ENCODE results near the gene SH3GL1. TPM values are rescaled to one million over a fixed set of nuclear protein-coding genes. Genes with fewer than 3 reads are reported as not detected.

Gene SH3GL1
- total and polyA plus RNA-seq, 2 experiments from 2014 or later, result 73.1 to 89.5 TPM

- no peak for TF ChIP-seq REST (IDR thresholded peaks at IDR 0.05; ENCODE audit: unreplicated experiment)
These were observed 47.6 kb downstream of the SH3GL1 start (continued) for GRCh38 chr19:4352701-4353121.

GRCh38 chr19:4350726-4351125 lies 49.6 kb downstream of the SH3GL1 start:
- Histone ChIP-seq H3K4me2 (no peak overlapping the region), H3K79me2 (replicated peaks; ENCODE audit: insufficient read depth) (no peaks in the 10 kb centered on the region), H3K27ac (ENCODE audit: low read depth) (no peak overlapping the region), H3K27me3 (ENCODE audit: insufficient read depth) (no peaks in the 10 kb centered on the region), H2AFZ (no peak overlapping the region), H3K4me1 (ENCODE audit: insufficient read depth) (no peaks in the 10 kb centered on the region), H3K36me3 (ENCODE audit: insufficient read depth) (no peaks in the 10 kb centered on the region; the same call in 1 of the 2 replicates), H3F3A (replicated peaks; ENCODE audit: low read depth) (peaks cover 16% of the 10 kb centered on the region; the same call in 1 of the 2 replicates), H3K4me3 (no peak overlapping the region), H4K20me1 (replicated peaks; ENCODE audit: insufficient read depth) (peaks cover 10% of the 10 kb centered on the region), H3K9me2 (ENCODE audit: insufficient read depth) (no peaks in the 10 kb centered on the region)
- Mint-ChIP-seq H3K27ac (no peak overlapping the region), H3K4me3 (no peak overlapping the region), H3K36me3 (ENCODE audit: low read depth) (peaks cover 38% of the 10 kb centered on the region), H3K9me3 (no peaks in the 10 kb centered on the region), H3K27me3 (ENCODE audit: insufficient read depth, low read depth, poor library complexity) (peaks cover 12% of the 10 kb centered on the region), H3K4me1 (0 out of 3 replicates have a peak, but pooled peaks cover 2% of the 10 kb centered on the region)
- DNase-seq (ENCODE audit: low spot score), result no peak
- no peak for ATAC-seq
- TF ChIP-seq CTCF (conservative IDR thresholded peaks at IDR 0.05; ENCODE audit: low read depth in 2 of 2) (no peak), POLR2AphosphoS5 (IDR thresholded peaks at IDR 0.05; ENCODE audit: low read depth) (no peak), NANOG (IDR thresholded peaks at IDR 0.05; ENCODE audit: borderline replicate concordance) (no peak), ZNF331 (CRISPR knock-in tag; IDR thresholded peaks at IDR 0.05; ENCODE audit: low read depth) (no peak), EZH2phosphoT487 (IDR thresholded peaks at IDR 0.05; ENCODE audit: unreplicated experiment) (no peak), JUNB (IDR thresholded peaks at IDR 0.05; ENCODE audit: unreplicated experiment) (no peak), EZH2 (IDR thresholded peaks at IDR 0.05; ENCODE audit: low read depth, unreplicated experiment) (no peak), ZNF114 (CRISPR knock-in tag; IDR thresholded peaks at IDR 0.05) (no peak), ETS1 (IDR thresholded peaks at IDR 0.05) (no peak), CREB1 (CRISPR knock-in tag; IDR thresholded peaks at IDR 0.05; ENCODE audit: low read depth) (no peak), REST (IDR thresholded peaks at IDR 0.05; ENCODE audit: unreplicated experiment) (no peak)
